H9 (cell line): Measurements from ENCODE around the gene VIM. TPM values are rescaled to one million over a fixed set of nuclear protein-coding genes. Genes with fewer than 3 reads are reported as not detected.
A peak's percentile ranks its signal among the peaks of the same experiment; 100 is the strongest.

Experiments used
- DNase-seq: peaks from one replicate; pipeline ENCODE4 v3.0.0-alpha.2; 2017
- H2AFZ ChIP-seq: one replicate; pipeline ENCODE4 v1.6.1; 2013; ENCODE audit warnings: mild to moderate bottlenecking, low read length, control low read depth, moderate library complexity
- H2AK5ac ChIP-seq: 2 replicates; pipeline ENCODE4 v1.6.1; 2013; ENCODE audit warnings: low read length, control low read depth, mixed read lengths; ENCODE audit not compliant: insufficient read length
- H2BK120ac ChIP-seq: one replicate; pipeline ENCODE4 v1.6.1; 2013; ENCODE audit warnings: low read depth, mild to moderate bottlenecking, low read length, control low read depth, inconsistent platforms; ENCODE audit not compliant: poor library complexity, severe bottlenecking
- H2BK12ac ChIP-seq: 2 replicates; pipeline ENCODE4 v1.6.1; 2013; ENCODE audit warnings: low read length, control low read depth, mixed read lengths, low read depth; ENCODE audit not compliant: insufficient read length
- H2BK15ac ChIP-seq: 2 replicates; pipeline ENCODE4 v1.6.1; 2013; ENCODE audit warnings: low read depth, low read length, control low read depth
- H2BK20ac ChIP-seq: one replicate; pipeline ENCODE4 v1.6.1; 2013; ENCODE audit warnings: low read depth, mild to moderate bottlenecking, low read length, control low read depth, inconsistent platforms; ENCODE audit not compliant: poor library complexity, severe bottlenecking
- H2BK5ac ChIP-seq: 2 replicates; pipeline ENCODE4 v1.6.1; 2013; ENCODE audit warnings: low read length, control low read depth, mixed read lengths; ENCODE audit not compliant: insufficient read length
- H3K14ac ChIP-seq: 2 replicates; pipeline ENCODE4 v1.6.1; 2013; ENCODE audit warnings: low read length, control low read depth; ENCODE audit not compliant: insufficient read depth
- H3K18ac ChIP-seq: 2 replicates; pipeline ENCODE4 v1.6.1; 2013; ENCODE audit warnings: low read depth, mild to moderate bottlenecking, mixed read lengths, low read length, control low read depth; ENCODE audit not compliant: insufficient read length
- H3K23ac ChIP-seq: 2 replicates; pipeline ENCODE4 v1.6.1; 2013; ENCODE audit warnings: low read length, control low read depth, mixed read lengths, low read depth; ENCODE audit not compliant: insufficient read length
- H3K23me2 ChIP-seq: 2 replicates; pipeline ENCODE4 v1.6.1; 2013; ENCODE audit warnings: low read depth, mild to moderate bottlenecking, mixed read lengths, low read length, control low read depth; ENCODE audit not compliant: insufficient read length, poor library complexity, severe bottlenecking
- H3K27ac ChIP-seq: 2 replicates; pipeline ENCODE4 v1.5.1; 2013; ENCODE audit warnings: low read length, control low read depth, mixed read lengths, low read depth; ENCODE audit not compliant: insufficient read length
- H3K27me3 ChIP-seq: 2 replicates; pipeline ENCODE4 v1.6.1; 2013; ENCODE audit warnings: low read length, control low read depth, inconsistent platforms; ENCODE audit not compliant: insufficient read depth
- H3K4ac ChIP-seq: 2 replicates; pipeline ENCODE4 v1.6.1; 2013; ENCODE audit warnings: low read depth, mild to moderate bottlenecking, control low read depth, inconsistent platforms, low read length, moderate library complexity
- H3K4me1 ChIP-seq: 2 replicates; pipeline ENCODE4 v1.6.1; 2013; ENCODE audit warnings: low read length, control low read depth, inconsistent platforms; ENCODE audit not compliant: insufficient read depth
- H3K4me2 ChIP-seq: 2 replicates; pipeline ENCODE4 v1.6.1; 2013; ENCODE audit warnings: low read length, control low read depth, mixed read lengths; ENCODE audit not compliant: insufficient read length, insufficient read depth
- H3K56ac ChIP-seq: 2 replicates; pipeline ENCODE4 v1.6.1; 2013; ENCODE audit warnings: low read depth, mild to moderate bottlenecking, mixed read lengths, low read length, control low read depth; ENCODE audit not compliant: insufficient read length
- H3K79me1 ChIP-seq: 2 replicates; pipeline ENCODE4 v1.6.1; 2013; ENCODE audit warnings: low read depth, mild to moderate bottlenecking, moderate library complexity, low read length, control low read depth, inconsistent platforms; ENCODE audit not compliant: insufficient read depth, poor library complexity, severe bottlenecking
- H3K79me2 ChIP-seq: 2 replicates; pipeline ENCODE4 v1.6.1; 2013; ENCODE audit warnings: low read length, control low read depth, inconsistent platforms; ENCODE audit not compliant: insufficient read depth
- H3K9ac ChIP-seq: 2 replicates; pipeline ENCODE4 v1.6.1; 2013; ENCODE audit warnings: low read length, control low read depth, mixed read lengths; ENCODE audit not compliant: insufficient read length; ENCODE audit errors: extremely low read depth
- H3K9me3 ChIP-seq: one replicate; pipeline ENCODE4 v1.6.1; 2013; ENCODE audit warnings: low read depth, low read length, inconsistent platforms; ENCODE audit not compliant: control insufficient read depth
- H3T11ph ChIP-seq: one replicate; pipeline ENCODE4 v1.6.1; 2013; ENCODE audit warnings: mild to moderate bottlenecking, low read length, control low read depth, inconsistent platforms
- H4K20me1 ChIP-seq: one replicate; pipeline ENCODE4 v1.6.1; 2013; ENCODE audit not compliant: control insufficient read depth, insufficient read length, insufficient read depth
- H4K5ac ChIP-seq: 2 replicates; pipeline ENCODE4 v1.6.1; 2013; ENCODE audit warnings: low read depth, mild to moderate bottlenecking, mixed read lengths, low read length, control low read depth; ENCODE audit not compliant: insufficient read length
- H4K8ac ChIP-seq: replicated peaks from 2 replicates; pipeline ENCODE4 v1.6.1; 2013; ENCODE audit warnings: low read length, control low read depth, mixed read lengths, low read depth; ENCODE audit not compliant: insufficient read length
- H4K91ac ChIP-seq: 2 replicates; pipeline ENCODE4 v1.6.1; 2013; ENCODE audit warnings: low read depth, mild to moderate bottlenecking, moderate library complexity, mixed read lengths, low read length, control low read depth; ENCODE audit not compliant: insufficient read length
- H3K27ac Mint-ChIP-seq, 3 experiments: 2 replicates in 2 of 3; 3 replicates in 1 of 3; pipeline ENCODE4 v1.8.0; 2020 to 2021; ENCODE audit warnings: mixed read lengths in 3 of 3, mild to moderate bottlenecking in 1 of 3, moderate library complexity in 1 of 3
- H3K27me3 Mint-ChIP-seq: 2 replicates; pipeline ENCODE4 v1.8.0; 2021; ENCODE audit warnings: low read depth, mild to moderate bottlenecking, moderate library complexity, mixed read lengths
- H3K36me3 Mint-ChIP-seq, 3 experiments: 2 replicates in 2 of 3; 3 replicates in 1 of 3; pipeline ENCODE4 v1.8.0; 2020 to 2021; ENCODE audit warnings: low read depth in 3 of 3, mixed read lengths in 3 of 3; ENCODE audit not compliant: insufficient read depth in 1 of 3
- H3K4me1 Mint-ChIP-seq, 2 experiments: 2 replicates each; pipeline ENCODE4 v1.8.0; 2020; ENCODE audit warnings: mixed read lengths in 2 of 2
- H3K4me3 Mint-ChIP-seq, 2 experiments: 2 replicates in 1 of 2; 3 replicates in 1 of 2; pipeline ENCODE4 v1.8.0; 2020 to 2021; ENCODE audit warnings: mild to moderate bottlenecking in 2 of 2, mixed read lengths in 2 of 2, moderate library complexity in 1 of 2
- H3K9me3 Mint-ChIP-seq, 2 experiments: 2 replicates in 1 of 2; 3 replicates in 1 of 2; pipeline ENCODE4 v1.8.0; 2020; ENCODE audit warnings: mild to moderate bottlenecking in 2 of 2, mixed read lengths in 2 of 2, moderate library complexity in 1 of 2
- CTCF ChIP-seq: fragments of 200-600 bp; sonication (generic); conservative IDR thresholded peaks from 3 replicates; pipeline ENCODE4 v1.8.0; 2021; ENCODE audit warnings: antibody characterized with exemption, mild to moderate bottlenecking
- total RNA-seq: library from RNA; stranded (reverse); gene quantifications from 2 replicates; pipeline ENCODE4 v1.2.1, GENCODE V29; 2021

Gene VIM
- total RNA-seq, 1 experiment from 2014 or later = 232 TPM

DNA sequence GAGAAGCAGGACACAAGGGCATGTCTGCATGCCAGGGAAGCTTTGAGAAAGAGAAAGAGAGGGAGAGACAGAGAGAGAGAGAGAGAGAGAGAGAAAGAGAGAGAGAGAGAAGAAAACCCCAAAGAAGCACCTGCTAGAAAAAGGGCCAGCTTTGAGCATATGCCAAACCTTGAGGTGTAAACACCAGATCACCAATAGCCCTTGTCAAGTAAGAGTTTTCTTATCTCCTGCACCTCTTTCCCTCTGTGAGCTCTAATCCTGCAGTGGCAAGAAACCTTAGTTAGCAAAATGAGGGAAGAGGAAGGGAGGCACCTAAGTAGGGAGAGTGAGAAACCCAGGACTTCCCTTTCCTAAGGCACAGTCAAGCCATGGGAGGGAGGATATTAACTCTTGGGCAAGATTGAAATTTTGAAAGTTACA is 15.2 kb upstream of the VIM start:
- Histone ChIP-seq H2BK12ac (no peak overlapping the region), H3K9ac (no peak overlapping the region), H2BK20ac (no peak overlapping the region), H2BK15ac (no peak overlapping the region), H4K91ac (no peak overlapping the region), H3K56ac (no peak overlapping the region), H3K18ac (no peak overlapping the region), H3T11ph (no peak overlapping the region), H3K27me3 (no peaks in the 10 kb centered on the region), H4K5ac (no peak overlapping the region), H3K79me1 (no peaks in the 10 kb centered on the region), H4K8ac (no peak overlapping the region), H3K27ac (no peak overlapping the region), H2BK120ac (no peak overlapping the region), H3K4ac (no peak overlapping the region), H3K23me2 (no peaks in the 10 kb centered on the region), H4K20me1 (no peaks in the 10 kb centered on the region), H2AK5ac (no peak overlapping the region), H3K9me3 (no peaks in the 10 kb centered on the region), H3K23ac (no peak overlapping the region), H2BK5ac (no peak overlapping the region), H3K4me1 (peaks cover 7% of the 10 kb centered on the region; the same call in 1 of the 2 replicates), H3K79me2 (no peaks in the 10 kb centered on the region), H2AFZ (no peak overlapping the region), H3K14ac (no peak overlapping the region), H3K4me2 (no peak overlapping the region)
- peaks cover 43 to 49% of the 10 kb centered on the region in 2 experiments for H3K4me1 Mint-ChIP-seq
- peak overlapping the region in 1 of 3 experiments; percentile 29; a peak in 3 of 7 replicates for H3K27ac Mint-ChIP-seq
- H3K4me3 Mint-ChIP-seq = no peak overlapping the region
- no peak for TF ChIP-seq CTCF
- no peaks in the 10 kb centered on the region for H3K9me3 Mint-ChIP-seq
- no peaks in the 10 kb centered on the region for H3K27me3 Mint-ChIP-seq
- no peak for DNase-seq
- H3K36me3 Mint-ChIP-seq = no peaks in the 10 kb centered on the region
